NCI-H2196 treated with DMSO at 0.1 percent for 48 hours (cell line): ENCODE results near the gene C17orf75.
"Not testable (repeated sequence)": the region's sequence is repeated elsewhere in the genome, so short reads cannot be mapped to it uniquely, and the experiment has no call there.

Experiments
- DNase-seq: peaks from one replicate; lab custom pipeline; 2025; ENCODE audit not compliant: unreplicated experiment; lab: John Stamatoyannopoulos, UW

C17orf75 gene

GRCh38 chr17:32345951-32346600 lies 4.1 kb upstream of the C17orf75 start:
- DNase-seq = no peak

- no peak for DNase-seq
Measured at GRCh38 chr17:32342603-32343325, 791 bp upstream of the C17orf75 start.

GRCh38 chr17:32341141-32341856 lies 674 bp downstream of the C17orf75 start:
- DNase-seq = no peak

GRCh38 chr17:32335687-32336086 lies 6.3 kb downstream of the C17orf75 start:
- DNase-seq = no peak

- DNase-seq = no peak
Measured at GRCh38 chr17:32335046-32335445, 6.9 kb downstream of the C17orf75 start.

GRCh38 chr17:32333187-32333586 lies 8.8 kb downstream of the C17orf75 start:
- no peak for DNase-seq

GRCh38 chr17:32331243-32332040 lies 10.5 kb downstream of the C17orf75 start:
- no peak for DNase-seq

- DNase-seq = no peak
Measured at GRCh38 chr17:32330147-32330546, 11.8 kb downstream of the C17orf75 start.

- no peak for DNase-seq
Measured at GRCh38 chr17:32327911-32328310, 14.1 kb downstream of the C17orf75 start.

- DNase-seq = no peak
Measured at GRCh38 chr17:32323811-32324491, 18.0 kb downstream of the C17orf75 start.

- no peak for DNase-seq
Measured at GRCh38 chr17:32323046-32323445, 18.9 kb downstream of the C17orf75 start.

GRCh38 chr17:32320847-32321246 lies 21.1 kb downstream of the C17orf75 start:
- DNase-seq = no peak

- DNase-seq = not testable (repeated sequence)
Measured at GRCh38 chr17:32320080-32320479, 21.9 kb downstream of the C17orf75 start.

- DNase-seq = no peak
Measured at GRCh38 chr17:32319548-32319905, 22.4 kb downstream of the C17orf75 start.

GRCh38 chr17:32318071-32318470 lies 23.9 kb downstream of the C17orf75 start:
- DNase-seq = no peak

- no peak for DNase-seq
Measured at GRCh38 chr17:32317353-32317752, 24.6 kb downstream of the C17orf75 start.

- DNase-seq = not testable (repeated sequence)
Measured at GRCh38 chr17:32316653-32317052, 25.3 kb downstream of the C17orf75 start.

GRCh38 chr17:32315171-32315570 lies 26.8 kb downstream of the C17orf75 start:
- no peak for DNase-seq

GRCh38 chr17:32314636-32315035 lies 27.3 kb downstream of the C17orf75 start:
- DNase-seq = no peak

- no peak for DNase-seq
Measured at GRCh38 chr17:32311028-32311536, 30.9 kb downstream of the C17orf75 start.
